Measurements from ENCODE around the gene KTI12. TPM values are rescaled to one million over a fixed set of nuclear protein-coding genes. Genes with fewer than 3 reads are reported as not detected.
"Not testable (repeated sequence)": the region's sequence is repeated elsewhere in the genome, so short reads cannot be mapped to it uniquely, and the experiment has no call there.

KTI12 gene
- total RNA-seq, 1 donor from 2014 or later, result 7.3 TPM

DNA sequence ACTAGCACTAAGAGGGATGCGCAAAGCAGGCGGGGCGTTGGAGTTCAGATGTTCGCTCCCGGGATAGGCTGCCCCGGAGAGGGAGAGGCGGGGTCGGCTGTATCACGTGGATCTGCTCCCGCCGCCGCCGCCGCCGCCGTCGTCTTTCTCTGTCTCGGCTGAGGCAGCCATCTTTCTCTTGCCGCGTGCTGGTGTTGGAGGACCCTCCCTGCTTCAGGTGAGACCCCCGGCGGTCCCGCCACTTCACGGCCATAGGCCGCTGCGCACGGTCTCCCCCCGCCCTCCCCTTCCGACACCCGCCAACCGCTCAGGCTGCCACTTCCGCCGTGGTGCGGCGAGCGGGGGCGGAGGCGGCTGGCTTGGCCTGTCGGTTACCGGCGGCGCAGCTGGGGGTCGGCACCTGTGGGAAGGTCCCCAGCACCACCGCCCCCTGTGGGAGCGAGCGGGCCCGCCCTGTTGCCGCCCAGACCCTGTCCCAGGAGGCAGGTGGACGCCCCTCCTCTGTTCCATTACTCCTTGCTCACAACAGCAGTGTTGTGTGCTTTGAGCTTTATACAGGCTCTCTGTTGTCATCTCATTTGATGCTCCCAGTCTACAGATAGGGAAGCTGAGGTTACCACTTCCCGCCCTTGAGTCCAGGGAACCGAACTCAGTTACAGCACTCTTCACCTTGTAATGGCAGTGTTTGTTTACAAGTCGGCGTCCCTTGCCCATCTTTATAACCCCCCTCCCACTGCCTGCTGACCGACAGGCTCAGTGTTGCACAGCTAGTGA lies 22.7 kb upstream of the KTI12 start, which contains the start of gene BTF3L4:
BTF3L4 (plus strand) TSS at position 133 of the 774 bp plus-strand sequence. CDS start 3,553 bp downstream, outside the sequence.
- TF ChIP-seq CTCF (IDR thresholded peaks at IDR 0.05), result peak; percentile 8
- DNase-seq, result peak; percentile 98
- intact Hi-C loops (cut with DNase I), result no loop called here
- H3K27ac ChIP-seq, result peak within 1 kb of the TSS; percentile 93
- H3K4me3 ChIP-seq, result peak within 1 kb of the TSS; percentile 97
- ATAC-seq, result peak; percentile 97
- no peaks in the 10 kb centered on the region for H3K9me3 ChIP-seq
- peaks cover 42% of the 10 kb centered on the region for H3K4me1 ChIP-seq
- H3K36me3 ChIP-seq, result peaks cover 34% of the 10 kb centered on the region
- no peaks in the 10 kb centered on the region for H3K27me3 ChIP-seq

DNA sequence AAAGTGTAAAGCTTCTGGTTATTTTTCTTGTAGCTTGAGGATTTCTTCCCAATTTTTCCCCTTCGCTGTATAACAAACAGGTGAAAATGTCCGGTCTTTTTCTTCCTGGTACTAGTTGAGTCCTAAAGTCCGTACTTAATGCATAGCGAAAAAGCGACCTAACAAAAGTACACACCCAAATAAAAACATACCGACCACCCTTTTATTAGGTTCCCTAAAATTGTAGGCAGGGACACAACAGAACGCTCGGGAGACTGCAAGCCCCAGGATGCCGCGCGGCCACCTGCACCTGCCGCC lies 22.2 kb upstream of the KTI12 start:
- peaks cover 42% of the 10 kb centered on the region for H3K4me1 ChIP-seq
- H3K27ac ChIP-seq, result peak overlapping the region; percentile 93
- TF ChIP-seq CTCF (IDR thresholded peaks at IDR 0.05), result no peak
- H3K27me3 ChIP-seq, result no peaks in the 10 kb centered on the region
- no peak for DNase-seq
- no peak for ATAC-seq
- no peaks in the 10 kb centered on the region for H3K9me3 ChIP-seq
- H3K4me3 ChIP-seq, result peak overlapping the region; percentile 97
- intact Hi-C loops (cut with DNase I), result no loop called here
- H3K36me3 ChIP-seq, result peaks cover 34% of the 10 kb centered on the region

DNA sequence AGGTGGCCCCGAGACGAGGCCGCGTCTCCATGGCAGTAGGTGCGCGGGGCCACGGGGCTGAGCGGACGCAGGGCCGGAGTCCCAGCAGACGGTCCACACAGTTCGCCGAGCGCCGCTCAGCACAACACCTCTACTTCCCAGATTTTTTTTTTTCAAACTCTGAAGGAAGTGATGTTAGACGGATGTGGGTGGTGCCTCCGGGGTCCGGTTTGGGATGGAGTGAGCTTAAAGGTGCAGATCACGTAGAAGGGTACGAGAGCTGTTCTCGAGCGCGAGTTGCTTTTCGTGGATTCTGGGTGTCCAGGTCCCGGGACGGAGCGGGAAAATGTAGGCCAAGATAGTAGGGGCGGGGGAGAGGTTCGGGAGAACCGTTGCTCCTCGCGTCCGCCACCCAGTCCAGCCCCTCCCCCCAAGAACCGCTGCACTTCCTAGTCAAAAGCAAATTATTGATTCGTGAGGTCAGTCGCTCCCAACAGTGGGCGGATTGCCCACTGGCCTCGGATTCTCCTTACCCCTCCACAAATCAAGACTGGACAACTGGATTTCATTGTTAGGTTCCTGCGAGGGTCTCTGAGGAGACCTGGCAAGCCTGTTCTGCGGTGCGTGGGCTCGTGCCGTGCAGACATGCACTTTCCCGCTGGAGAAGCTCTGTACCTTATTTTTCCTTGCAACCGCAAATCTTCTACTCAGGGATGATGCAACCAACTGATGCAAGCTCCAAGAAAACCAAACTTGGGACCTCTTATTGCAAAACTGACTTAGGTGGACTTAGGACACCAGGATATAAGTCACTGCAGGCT lies 21.7 kb upstream of the KTI12 start, which contains the start of gene TXNDC12:
TXNDC12 (minus strand) TSS at position 126 of the 800 bp plus-strand sequence; CDS start at position 31, 95 bp downstream.
- no peaks in the 10 kb centered on the region for H3K9me3 ChIP-seq
- DNase-seq (peak; percentile 91), ATAC-seq (peak; percentile 86)
- TF ChIP-seq CTCF (IDR thresholded peaks at IDR 0.05), result no peak
- peaks cover 42% of the 10 kb centered on the region for H3K4me1 ChIP-seq
- intact Hi-C loops (cut with DNase I), result no loop called here
- H3K36me3 ChIP-seq, result peaks cover 30% of the 10 kb centered on the region
- H3K27ac ChIP-seq, result peak within 1 kb of the TSS; percentile 93
- no peaks in the 10 kb centered on the region for H3K27me3 ChIP-seq
- H3K4me3 ChIP-seq, result peak within 1 kb of the TSS; percentile 97

DNA sequence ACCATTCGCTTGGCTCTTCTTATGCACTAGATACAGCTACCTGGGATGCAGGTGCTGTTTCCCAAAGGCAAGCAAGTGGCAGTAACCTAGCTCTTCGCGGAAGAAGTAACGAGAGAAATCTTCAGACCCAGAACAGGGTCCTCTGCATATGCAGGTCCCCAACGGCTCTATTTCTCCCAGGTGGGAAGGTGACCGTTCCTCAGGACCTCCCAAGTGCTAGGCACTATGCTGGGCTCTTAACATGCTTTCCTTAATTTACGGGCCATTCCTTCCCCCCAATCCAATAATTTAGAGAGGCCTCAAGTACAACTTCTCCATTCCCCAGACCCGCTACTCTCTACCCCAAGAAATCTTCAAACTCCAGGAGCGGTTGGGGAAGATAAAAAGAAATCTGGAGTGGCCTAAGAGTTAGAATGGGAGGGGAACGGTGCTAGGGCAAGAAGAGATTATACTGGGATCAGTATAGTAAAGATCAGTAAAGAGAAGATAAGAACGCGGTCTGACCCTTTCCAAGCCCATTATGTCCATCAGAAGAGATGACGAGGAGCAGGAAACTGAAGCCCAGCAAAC lies 21.0 kb upstream of the KTI12 start:
- no peak for ATAC-seq
- intact Hi-C loops (cut with DNase I), result no loop called here
- H3K4me3 ChIP-seq, result peak overlapping the region; percentile 97
- peaks cover 23% of the 10 kb centered on the region for H3K36me3 ChIP-seq
- no peaks in the 10 kb centered on the region for H3K9me3 ChIP-seq
- TF ChIP-seq CTCF (IDR thresholded peaks at IDR 0.05), result no peak
- H3K27ac ChIP-seq, result peak overlapping the region; percentile 93
- no peaks in the 10 kb centered on the region for H3K27me3 ChIP-seq
- H3K4me1 ChIP-seq, result peaks cover 40% of the 10 kb centered on the region
- DNase-seq, result no peak

GRCh38 chr1:52053862-52054261 lies 20.3 kb upstream of the KTI12 start:
- TF ChIP-seq CTCF (IDR thresholded peaks at IDR 0.05), result no peak
- Histone ChIP-seq H3K9me3 (no peaks in the 10 kb centered on the region), H3K27me3 (no peaks in the 10 kb centered on the region), H3K4me3 (peak overlapping the region; percentile 97), H3K27ac (no peak overlapping the region), H3K36me3 (peaks cover 22% of the 10 kb centered on the region), H3K4me1 (peaks cover 33% of the 10 kb centered on the region)
- no peak for ATAC-seq
- intact Hi-C loops (cut with DNase I), result no loop called here
- no peak for DNase-seq

DNA sequence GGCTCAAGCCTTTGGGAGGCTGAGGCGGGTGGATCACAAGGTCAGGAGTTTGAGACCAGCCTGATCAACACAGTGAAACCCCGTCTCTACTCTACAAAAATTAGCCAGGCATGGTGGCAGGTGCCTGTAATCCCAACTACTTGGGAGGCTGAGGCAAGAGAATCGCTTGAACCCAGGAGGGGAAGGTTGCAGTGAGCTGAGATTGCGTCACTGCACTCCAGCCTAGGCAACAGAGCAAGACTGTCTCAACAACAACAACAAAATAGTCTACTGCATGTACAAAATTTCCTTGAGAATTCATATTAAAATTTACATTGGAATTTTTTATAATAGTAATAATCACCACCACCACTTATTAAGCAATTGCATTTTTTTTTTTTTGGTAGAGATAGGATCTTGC lies 15.7 kb upstream of the KTI12 start:
- ATAC-seq; H3K4me3 ChIP-seq; intact Hi-C loops (cut with DNase I); H3K27me3 ChIP-seq; DNase-seq; H3K9me3 ChIP-seq; H3K27ac ChIP-seq: not testable (repeated sequence)
- Histone ChIP-seq H3K36me3 (peaks cover 22% of the 10 kb centered on the region), H3K4me1 (peaks cover 11% of the 10 kb centered on the region)

GRCh38 chr1:52045666-52046195 lies 12.1 kb upstream of the KTI12 start:
- intact Hi-C loops (cut with DNase I); DNase-seq; ATAC-seq: not testable (repeated sequence)

More at GRCh38 chr1:52045666-52046195, 12.1 kb upstream of the KTI12 start:
- H3K36me3 ChIP-seq, result peaks cover 11% of the 10 kb centered on the region
- not testable (repeated sequence) for H3K4me1 ChIP-seq, H3K27me3 ChIP-seq, H3K27ac ChIP-seq, H3K4me3 ChIP-seq, H3K9me3 ChIP-seq

Data from upper lobe of right lung (tissue), 1 donor.